Activated gamma-delta T cell (primary cell): Measurements from ENCODE around the gene SLCO2B1.

Experiments used
- DNase-seq: peaks from one replicate; lab custom pipeline; 2025; lab: John Stamatoyannopoulos, UW

SLCO2B1 gene

GRCh38 chr11:75145196-75145971, 5.5 kb upstream of the SLCO2B1 start:
- no peak for DNase-seq

- DNase-seq, result no peak
Measured at GRCh38 chr11:75145972-75146519, 4.9 kb upstream of the SLCO2B1 start.

GRCh38 chr11:75146711-75147110, 4.2 kb upstream of the SLCO2B1 start:
- DNase-seq, result no peak

- no peak for DNase-seq
Measured at GRCh38 chr11:75147191-75147874, 3.6 kb upstream of the SLCO2B1 start.

- DNase-seq, result no peak
Measured at GRCh38 chr11:75147875-75148263, 3.0 kb upstream of the SLCO2B1 start.

GRCh38 chr11:75148436-75148983, 2.4 kb upstream of the SLCO2B1 start:
- DNase-seq, result no peak

GRCh38 chr11:75149766-75150465, 991 bp upstream of the SLCO2B1 start:
- no peak for DNase-seq

- no peak for DNase-seq
Measured at GRCh38 chr11:75151346-75152047, 590 bp downstream of the SLCO2B1 start.

GRCh38 chr11:75152090-75152489, 1.2 kb downstream of the SLCO2B1 start:
- DNase-seq, result no peak

DNA sequence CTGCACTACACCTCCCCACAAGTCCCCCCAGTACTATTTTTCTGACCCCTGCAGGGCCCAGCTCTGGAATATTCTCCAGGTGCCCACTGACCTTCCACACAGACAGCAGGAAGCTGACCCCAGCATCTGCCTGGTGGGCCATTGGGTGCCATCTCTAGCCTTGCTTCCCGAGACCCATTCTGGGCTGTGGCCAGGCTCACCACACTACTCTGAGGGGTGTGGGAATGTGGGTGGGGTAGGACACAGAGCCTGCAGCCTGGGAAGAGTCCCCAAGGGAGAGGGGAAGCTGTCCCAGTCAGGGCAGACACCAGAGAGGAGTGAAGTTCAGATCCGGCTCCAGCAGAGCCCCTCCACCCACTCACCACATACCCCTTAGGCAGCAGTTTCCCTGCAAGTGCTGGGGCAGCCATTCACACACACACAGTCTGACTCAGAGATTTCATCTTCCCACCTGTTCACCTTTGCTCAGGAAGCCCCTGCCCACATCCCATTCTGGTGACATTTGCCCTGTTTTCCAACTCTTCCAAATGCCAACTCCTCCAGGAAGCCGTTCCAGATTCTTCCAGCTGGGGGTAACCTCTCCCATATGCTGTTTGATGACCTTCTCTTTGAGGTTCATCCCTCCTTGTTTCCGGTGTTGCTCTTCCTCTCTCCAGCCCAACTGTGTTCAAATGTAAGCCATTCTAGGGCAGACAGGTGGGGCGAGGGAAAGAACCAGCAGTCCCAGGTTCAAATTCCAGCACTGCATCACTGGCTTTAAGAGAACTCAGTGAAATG, 1.9 kb downstream of the SLCO2B1 start:
- no peak for DNase-seq

GRCh38 chr11:75154646-75155569, 4.0 kb downstream of the SLCO2B1 start:
- DNase-seq, result no peak

DNA sequence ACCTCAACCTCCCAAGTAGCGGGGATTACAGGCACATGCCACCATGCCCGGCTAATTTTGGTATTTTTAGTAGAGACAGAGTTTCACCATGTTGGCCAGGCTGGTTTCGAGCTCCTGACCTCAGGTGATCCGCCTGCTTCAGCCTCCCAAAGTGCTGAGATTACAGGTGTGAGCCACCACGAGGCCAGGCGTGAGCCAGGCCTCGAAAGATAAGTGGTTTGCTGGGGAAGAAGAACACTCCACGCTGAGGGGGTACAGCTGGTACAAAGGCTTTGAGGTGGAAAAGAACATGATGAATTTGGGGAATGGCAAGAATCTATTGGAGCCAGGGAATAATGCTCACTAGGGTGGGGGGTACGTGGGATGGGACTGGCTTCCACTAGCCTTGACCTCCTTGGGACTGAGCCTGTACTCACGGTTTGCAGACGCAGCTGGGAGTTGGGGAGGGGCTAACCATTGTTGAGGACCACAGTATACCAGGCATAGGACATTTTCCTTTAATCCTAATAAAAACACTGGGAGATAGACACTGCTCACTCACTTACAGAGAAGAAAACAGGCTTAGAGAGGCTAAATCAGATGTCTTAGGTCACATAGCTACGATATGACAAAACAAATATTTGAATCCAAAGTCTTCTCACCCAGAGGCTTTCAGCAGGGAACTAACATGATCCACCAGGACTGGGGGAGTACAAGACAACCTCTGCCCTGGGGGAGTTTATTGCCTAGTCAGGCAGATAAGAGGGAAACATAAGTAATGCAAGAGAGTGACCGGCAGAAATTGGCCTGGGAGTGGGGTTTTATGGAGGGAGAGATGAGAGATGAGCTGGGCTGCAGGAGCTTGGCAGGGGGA, 4.9 kb downstream of the SLCO2B1 start:
- no peak for DNase-seq

GRCh38 chr11:75158241-75158640, 7.3 kb downstream of the SLCO2B1 start:
- no peak for DNase-seq

DNA sequence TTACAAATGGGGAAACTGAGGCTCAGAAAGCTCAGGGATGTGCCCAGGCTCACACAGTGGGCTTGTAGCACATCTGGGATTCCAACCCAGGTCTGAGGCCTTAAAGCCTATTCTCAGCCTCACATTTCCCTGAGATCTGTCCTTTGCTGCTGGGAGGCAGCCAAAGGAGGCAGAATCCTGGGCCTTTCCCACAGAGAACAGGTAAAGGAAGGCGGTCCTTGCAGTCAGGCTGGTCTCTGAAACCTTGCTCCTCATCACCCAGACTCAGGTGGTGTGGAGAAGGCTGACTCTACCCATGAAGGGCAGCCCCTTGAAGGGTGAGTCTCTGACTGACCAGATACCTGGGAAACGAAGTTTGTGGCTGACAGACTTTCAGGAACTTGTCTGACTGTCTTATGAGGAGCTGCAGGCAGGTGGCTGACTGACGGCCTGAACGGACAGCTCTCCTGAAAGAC, 7.8 kb downstream of the SLCO2B1 start:
- no peak for DNase-seq

DNA sequence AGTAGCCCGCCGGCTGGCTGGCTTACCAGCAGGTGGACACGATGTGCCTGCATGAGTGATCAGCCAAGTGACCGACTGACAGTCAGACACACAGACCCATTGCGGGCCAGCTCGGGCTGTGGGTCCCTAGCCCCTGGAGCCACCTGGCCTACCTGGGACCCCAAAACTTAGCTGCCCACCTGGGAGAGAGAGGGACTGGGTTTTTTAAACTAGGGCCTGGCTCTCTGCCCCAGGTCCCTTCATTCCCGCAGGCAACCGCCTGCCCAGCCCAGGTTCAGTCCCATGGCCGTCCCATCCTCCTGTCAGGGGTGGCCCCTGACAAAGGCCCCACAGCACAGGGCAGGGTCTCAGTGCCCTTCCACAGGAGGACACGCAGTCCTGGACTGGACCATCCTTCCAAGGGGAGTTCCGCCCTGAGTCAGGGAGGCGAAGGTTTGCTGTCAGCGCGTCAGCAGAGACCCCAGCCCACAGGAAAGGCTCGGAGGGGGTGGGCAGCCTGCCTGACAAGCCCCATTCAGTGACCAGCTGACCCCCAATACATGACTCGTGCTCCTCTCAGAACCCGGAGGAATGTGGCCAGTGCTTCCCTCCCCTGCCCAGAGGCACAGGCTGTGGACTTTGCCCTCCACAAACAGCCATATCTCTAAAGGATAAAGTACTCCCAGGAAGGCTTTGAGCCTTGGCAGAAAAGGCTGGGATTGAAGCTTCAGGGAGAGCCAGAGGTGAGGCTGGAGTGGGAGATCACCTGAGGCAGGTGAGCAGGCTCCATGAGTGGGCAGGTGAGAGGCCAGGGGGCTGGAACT, 8.4 kb downstream of the SLCO2B1 start:
- no peak for DNase-seq

DNA sequence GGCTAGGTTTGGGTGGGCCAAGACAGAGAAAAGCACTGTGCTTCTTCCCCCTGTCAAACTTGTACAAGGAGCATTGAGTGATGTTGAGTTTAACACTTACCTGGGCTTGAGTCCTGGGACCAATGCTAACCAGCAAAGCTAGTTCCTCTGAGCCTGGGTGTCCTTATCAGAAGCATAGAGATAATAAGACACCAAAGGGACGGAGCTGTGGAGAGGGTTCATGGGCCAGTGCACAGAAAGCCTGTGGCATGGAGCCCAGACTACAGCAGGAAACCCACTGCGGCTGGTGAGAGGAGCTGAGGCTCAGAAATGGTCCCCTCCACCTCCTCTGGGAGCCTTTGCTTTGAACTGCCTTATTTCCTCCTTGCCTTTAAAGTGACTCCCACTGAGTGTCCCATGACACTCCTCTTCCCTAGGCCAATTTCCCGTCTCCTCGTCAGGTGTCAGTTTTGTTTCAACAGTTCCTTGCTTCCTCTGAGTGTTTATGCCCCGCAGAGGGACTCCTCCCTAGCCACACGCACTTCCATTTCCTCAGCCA, 9.4 kb downstream of the SLCO2B1 start:
- no peak for DNase-seq

- DNase-seq, result no peak
Measured at GRCh38 chr11:75160880-75161279, 10.0 kb downstream of the SLCO2B1 start.
